Activated naive CD8-positive, alpha-beta T cell (primary cell): ENCODE results near the gene DUSP10.

ENCODE experiments used
- H3K27ac Mint-ChIP-seq: one replicate; pipeline ENCODE4 v1.8.0; 2021; ENCODE audit warnings: mixed read lengths
- H3K27me3 Mint-ChIP-seq: one replicate; pipeline ENCODE4 v1.8.0; 2021; ENCODE audit warnings: mixed read lengths
- H3K36me3 Mint-ChIP-seq: one replicate; pipeline ENCODE4 v1.8.0; 2021; ENCODE audit warnings: mixed read lengths
- H3K4me1 Mint-ChIP-seq: one replicate; pipeline ENCODE4 v1.8.0; 2021; ENCODE audit warnings: low read depth, mixed read lengths
- H3K4me3 Mint-ChIP-seq: one replicate; pipeline ENCODE4 v1.8.0; 2021; ENCODE audit warnings: mild to moderate bottlenecking, mixed read lengths
- H3K9me3 Mint-ChIP-seq: one replicate; pipeline ENCODE4 v1.8.0; 2021; ENCODE audit warnings: low read depth, mixed read lengths

Gene DUSP10

DNA sequence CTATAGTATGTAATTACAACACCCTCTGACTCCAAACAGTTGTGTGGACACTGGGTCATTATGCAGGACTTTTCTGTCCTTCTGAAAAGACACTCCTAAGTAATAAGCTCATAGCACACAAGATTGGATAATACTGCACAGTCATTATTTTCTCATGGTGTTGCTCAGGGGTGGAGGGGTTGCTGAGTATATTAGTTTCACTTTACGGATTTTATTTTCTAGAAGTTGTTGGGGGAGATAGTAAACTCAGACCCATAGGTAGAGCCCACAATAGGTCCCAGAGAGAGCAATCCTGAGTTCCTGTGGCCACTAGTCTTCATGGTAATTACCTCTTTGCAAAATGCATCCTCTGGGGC, 53.4 kb downstream of the DUSP10 start:
- Mint-ChIP-seq H3K27me3 (no peaks in the 10 kb centered on the region), H3K4me3 (no peak overlapping the region), H3K36me3 (peaks cover 4% of the 10 kb centered on the region), H3K4me1 (no peaks in the 10 kb centered on the region), H3K27ac (no peak overlapping the region), H3K9me3 (peaks cover 4% of the 10 kb centered on the region)

DNA sequence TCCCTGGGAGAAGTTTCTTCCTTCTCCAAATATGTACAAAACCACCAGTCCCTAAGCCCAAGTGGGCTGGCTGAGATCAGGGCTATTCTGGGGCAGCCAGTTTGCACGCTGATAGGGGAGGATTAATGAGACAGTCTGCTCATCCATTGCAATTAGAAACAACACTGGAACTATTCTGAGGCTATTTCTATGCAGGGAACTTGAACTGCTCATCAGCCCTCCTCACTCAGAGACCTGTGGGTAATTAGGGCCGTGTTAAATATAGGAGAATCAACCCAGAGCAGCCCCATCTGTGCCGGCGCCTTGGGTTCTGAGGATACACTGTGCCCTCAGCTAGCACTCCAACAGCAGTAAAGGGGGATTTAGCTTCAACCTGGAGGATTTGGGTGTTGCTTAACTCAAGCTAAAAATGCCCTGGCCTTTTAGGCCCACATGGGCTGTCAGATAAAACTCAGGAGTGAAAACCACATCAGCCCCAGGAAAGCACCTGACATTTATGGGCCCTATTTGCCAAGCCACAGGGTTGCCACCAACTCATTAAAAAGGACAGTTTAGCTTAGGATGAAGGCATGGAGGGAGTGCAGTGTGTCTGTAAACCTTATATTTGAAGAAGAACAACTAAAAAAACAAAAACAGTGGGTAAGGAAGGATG, 53.9 kb downstream of the DUSP10 start:
- Mint-ChIP-seq H3K27me3 (no peaks in the 10 kb centered on the region), H3K27ac (no peak overlapping the region), H3K4me3 (no peak overlapping the region), H3K4me1 (no peaks in the 10 kb centered on the region), H3K36me3 (peaks cover 4% of the 10 kb centered on the region), H3K9me3 (no peaks in the 10 kb centered on the region)

DNA sequence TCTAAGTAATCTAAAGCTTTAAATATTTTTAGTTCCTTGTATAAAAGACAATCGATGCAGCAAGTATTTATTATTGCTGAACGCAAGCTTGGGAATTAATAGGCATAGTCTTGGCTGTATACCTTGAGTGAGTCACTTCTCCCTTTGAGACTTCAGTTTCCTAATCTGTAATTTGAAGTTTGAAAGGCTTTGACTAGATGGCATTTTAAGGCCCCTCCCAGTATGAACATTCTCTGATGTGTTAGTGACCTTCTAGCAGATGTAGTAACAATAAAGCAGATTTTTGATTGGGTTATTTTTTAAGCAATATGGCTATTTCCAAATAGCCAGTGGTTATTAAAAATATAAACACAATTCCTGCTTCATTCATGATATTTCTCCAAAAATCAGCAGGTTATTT, 58.2 kb downstream of the DUSP10 start:
- H3K4me3 Mint-ChIP-seq, result no peak overlapping the region
- H3K9me3 Mint-ChIP-seq, result peaks cover 8% of the 10 kb centered on the region
- H3K4me1 Mint-ChIP-seq, result peaks cover 3% of the 10 kb centered on the region

DNA sequence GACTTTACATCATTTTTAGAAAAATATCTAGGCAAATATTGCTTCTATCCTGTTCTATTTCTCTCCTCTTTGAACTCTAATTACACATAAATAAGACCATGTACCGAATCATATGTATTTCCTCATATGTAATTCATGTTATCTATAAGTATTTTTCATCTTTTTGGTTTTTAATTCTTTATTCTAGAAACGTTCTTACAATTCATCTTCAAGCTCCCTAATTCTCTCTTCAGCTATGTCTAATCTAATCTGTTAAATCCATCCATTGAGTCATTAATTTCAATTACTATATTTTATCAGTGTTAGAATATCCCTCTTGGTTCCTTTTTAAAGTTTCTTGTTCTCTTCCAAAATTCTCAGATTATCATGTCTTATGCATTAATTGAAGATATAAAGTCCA, 61.8 kb downstream of the DUSP10 start:
- H3K4me3 Mint-ChIP-seq, result no peak overlapping the region
- H3K36me3 Mint-ChIP-seq, result peaks cover 4% of the 10 kb centered on the region
- H3K4me1 Mint-ChIP-seq, result peaks cover 10% of the 10 kb centered on the region
- no peaks in the 10 kb centered on the region for H3K27me3 Mint-ChIP-seq
- H3K27ac Mint-ChIP-seq, result no peak overlapping the region
- peaks cover 8% of the 10 kb centered on the region for H3K9me3 Mint-ChIP-seq

More for the DNA sequence above, 58.2 kb downstream of the DUSP10 start:
- peaks cover 4% of the 10 kb centered on the region for H3K36me3 Mint-ChIP-seq
- H3K27ac Mint-ChIP-seq, result no peak overlapping the region
- no peaks in the 10 kb centered on the region for H3K27me3 Mint-ChIP-seq

DNA sequence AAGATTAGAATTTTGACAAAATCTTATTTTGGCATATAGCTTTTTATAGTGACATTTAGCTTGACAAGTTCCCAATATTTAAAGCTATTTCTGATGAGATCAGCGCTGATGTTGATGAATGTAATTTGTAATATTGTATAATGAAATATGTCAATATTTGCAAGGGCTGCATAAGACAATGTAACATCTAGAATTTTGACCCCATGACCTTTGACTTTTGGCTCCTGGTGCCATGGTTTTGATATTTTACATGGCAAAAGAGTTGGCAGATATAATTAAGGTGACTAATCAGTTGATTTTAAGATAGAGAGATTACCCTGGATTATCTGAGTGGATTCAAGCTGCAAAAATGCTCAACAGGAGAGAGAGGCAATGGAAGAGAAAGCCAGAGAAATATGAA, 63.9 kb downstream of the DUSP10 start:
- Mint-ChIP-seq H3K4me3 (no peak overlapping the region), H3K27me3 (no peaks in the 10 kb centered on the region), H3K9me3 (peaks cover 8% of the 10 kb centered on the region), H3K36me3 (no peaks in the 10 kb centered on the region), H3K4me1 (peaks cover 10% of the 10 kb centered on the region), H3K27ac (no peak overlapping the region)

DNA sequence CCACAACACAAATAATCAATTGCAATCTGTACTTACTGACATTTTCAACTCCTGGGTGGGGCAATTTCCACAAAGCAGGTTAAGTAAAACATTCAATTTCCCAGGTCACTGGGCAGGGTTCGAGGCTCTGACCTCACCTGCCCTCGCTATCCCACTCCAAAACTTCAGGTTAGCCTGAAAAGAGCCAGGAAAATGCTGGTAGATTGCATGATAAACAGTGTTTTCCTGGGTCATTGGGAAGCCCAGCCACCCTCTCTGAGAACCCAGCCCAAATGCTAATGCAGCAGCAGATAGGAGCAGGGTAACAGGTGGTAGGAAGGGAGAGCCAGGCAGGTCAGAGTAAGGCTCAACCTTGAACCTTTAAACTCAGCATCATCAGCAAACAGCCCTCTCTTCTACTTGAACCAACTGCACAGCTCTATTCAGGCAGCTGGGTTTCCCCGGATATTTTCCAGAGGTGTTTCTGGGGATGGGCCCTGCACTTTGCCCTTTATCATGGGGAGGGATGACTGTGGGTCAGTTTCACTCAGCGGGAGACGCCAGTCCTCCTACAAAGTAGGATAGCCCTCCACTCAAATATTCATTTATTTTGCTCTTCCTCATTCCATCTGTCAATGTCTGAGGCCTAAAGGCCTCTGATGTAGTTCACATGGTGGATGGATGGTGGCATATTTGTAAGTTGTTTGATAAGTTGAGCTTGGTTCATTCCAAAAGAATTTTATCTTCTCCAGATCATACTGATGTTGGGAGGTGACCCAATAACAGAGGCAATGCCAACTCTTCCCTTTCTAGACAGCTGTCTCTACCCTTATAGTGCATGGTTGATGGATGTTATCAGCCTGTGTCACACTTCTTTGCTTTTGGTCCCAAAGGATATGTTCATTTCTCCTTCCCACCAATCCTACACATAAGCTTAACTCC, 65.7 kb downstream of the DUSP10 start:
- Mint-ChIP-seq H3K27ac (no peak overlapping the region), H3K27me3 (no peaks in the 10 kb centered on the region), H3K36me3 (no peaks in the 10 kb centered on the region), H3K4me1 (peaks cover 10% of the 10 kb centered on the region), H3K9me3 (peaks cover 8% of the 10 kb centered on the region), H3K4me3 (no peak overlapping the region)

DNA sequence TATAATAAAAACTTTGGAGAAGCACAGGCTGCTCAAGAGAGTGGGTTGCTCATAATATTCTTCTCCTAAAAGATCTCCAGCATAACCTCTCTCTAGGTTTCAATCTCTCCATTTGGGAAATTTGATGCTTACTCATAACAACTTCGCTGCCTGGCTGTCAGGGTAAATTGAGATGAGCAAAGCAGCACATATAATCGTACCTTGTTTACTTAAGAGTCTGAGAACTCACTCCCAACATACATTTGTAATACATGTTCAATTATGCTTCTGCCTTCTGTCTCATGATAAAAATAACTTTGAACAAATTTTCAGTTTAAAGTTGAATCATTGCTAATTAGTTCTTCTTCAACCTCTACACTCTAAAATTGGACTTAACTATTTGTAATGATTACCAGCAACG, 68.9 kb downstream of the DUSP10 start:
- H3K36me3 Mint-ChIP-seq, result no peaks in the 10 kb centered on the region
- no peak overlapping the region for H3K27ac Mint-ChIP-seq
- peaks cover 2% of the 10 kb centered on the region for H3K4me1 Mint-ChIP-seq
- no peak overlapping the region for H3K4me3 Mint-ChIP-seq
- peaks cover 9% of the 10 kb centered on the region for H3K27me3 Mint-ChIP-seq
- no peaks in the 10 kb centered on the region for H3K9me3 Mint-ChIP-seq

DNA sequence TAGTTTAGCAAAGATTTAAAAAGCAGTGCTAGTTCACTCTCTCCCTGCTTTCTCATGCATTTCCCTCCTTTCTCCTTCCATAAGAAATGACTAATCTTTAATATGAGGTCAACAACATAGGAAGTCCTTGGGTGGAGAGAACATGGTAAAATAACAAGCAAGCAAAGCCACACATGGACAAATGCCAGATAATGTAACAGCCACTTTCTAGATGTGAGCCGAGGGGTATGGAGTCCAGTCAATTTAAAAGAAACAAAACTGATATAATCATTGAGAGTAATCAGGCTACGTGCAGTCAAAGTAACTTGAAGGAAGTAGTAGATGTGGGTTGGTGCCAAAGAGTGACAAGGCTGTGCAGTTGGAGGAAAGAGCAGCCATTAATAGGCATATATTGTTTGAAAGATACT, 69.6 kb downstream of the DUSP10 start:
- Mint-ChIP-seq H3K4me3 (no peak overlapping the region), H3K36me3 (no peaks in the 10 kb centered on the region), H3K9me3 (no peaks in the 10 kb centered on the region), H3K27ac (no peak overlapping the region), H3K4me1 (no peaks in the 10 kb centered on the region), H3K27me3 (peaks cover 10% of the 10 kb centered on the region)

DNA sequence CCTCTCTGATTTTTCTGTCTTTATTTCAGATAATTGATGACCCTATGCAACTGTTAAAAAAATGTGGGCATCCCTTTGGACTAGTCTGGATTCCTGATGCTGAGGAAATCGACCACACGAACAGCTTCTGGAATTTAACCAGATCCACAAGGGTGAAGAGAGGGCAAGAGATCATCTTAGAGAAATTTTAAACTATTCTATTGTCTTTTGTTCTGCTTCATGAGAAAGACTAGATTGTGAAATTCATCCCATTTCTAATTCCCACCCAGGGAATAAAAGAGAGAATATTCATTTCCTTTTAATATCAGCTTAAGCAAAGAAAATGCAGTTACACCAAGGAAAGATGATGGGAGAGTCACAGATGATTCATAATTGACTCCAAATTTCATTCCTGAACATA, 71.8 kb downstream of the DUSP10 start:
- H3K27me3 Mint-ChIP-seq, result peaks cover 12% of the 10 kb centered on the region
- no peak overlapping the region for H3K27ac Mint-ChIP-seq
- no peaks in the 10 kb centered on the region for H3K9me3 Mint-ChIP-seq
- H3K4me3 Mint-ChIP-seq, result no peak overlapping the region
- no peaks in the 10 kb centered on the region for H3K4me1 Mint-ChIP-seq
- H3K36me3 Mint-ChIP-seq, result no peaks in the 10 kb centered on the region

DNA sequence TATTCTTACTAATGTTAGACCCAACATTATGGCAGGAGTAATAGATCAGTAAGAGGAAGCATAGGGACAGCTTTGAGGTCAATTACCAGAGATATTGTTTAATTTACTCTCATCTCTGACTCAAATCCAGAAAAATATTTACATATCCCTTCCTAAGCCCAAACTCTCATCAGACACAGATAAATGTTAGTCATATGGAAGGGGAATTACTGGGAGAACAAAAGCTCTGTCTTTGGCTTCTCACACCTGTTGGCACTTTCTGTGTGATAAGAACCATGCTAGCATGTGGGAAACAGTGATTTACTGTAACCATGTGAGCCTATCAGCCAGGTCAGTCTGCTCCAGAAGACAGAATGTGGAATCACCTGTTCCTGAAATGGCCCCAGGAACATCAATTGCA, 72.4 kb downstream of the DUSP10 start:
- Mint-ChIP-seq H3K36me3 (no peaks in the 10 kb centered on the region), H3K9me3 (no peaks in the 10 kb centered on the region), H3K4me1 (no peaks in the 10 kb centered on the region), H3K4me3 (no peak overlapping the region), H3K27me3 (peaks cover 12% of the 10 kb centered on the region), H3K27ac (no peak overlapping the region)

DNA sequence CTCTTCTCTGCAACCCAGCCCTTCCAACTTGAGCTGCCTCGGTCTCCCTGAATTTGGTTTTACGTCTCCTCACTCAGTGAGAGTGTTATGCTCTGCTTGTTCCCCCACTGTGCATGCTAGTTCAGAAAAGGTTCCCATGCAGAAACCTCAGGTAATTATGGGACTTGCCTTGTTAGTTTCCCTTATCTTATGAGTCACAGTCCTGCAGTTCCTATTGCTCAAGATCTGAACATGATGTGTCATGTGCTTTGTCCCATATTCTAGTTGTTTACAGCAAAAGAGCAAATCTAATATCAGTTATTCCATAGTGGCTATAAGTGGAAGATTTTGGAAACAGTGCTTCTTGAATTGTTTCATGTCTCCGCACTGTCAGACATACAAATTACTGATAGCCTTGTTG, 74.4 kb downstream of the DUSP10 start:
- H3K36me3 Mint-ChIP-seq, result no peaks in the 10 kb centered on the region

DNA sequence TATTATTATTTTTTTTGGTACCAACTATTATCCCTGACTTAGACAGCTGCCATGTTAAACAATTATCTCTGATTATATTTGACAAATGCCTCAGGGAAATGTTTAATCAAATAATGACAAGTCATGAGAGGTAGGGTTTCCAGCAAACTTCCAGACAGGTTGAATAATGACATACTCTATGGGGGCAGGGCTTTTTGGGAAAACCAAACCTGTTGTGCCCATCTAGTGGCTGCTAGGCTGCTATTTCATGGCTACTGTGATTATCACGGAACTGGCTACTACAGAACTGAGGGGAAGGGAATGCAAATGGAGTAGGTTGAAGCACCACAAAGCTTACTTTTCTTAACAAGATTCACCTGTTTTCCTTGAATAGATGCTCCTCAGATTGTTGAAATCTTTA, 77.6 kb downstream of the DUSP10 start:
- H3K27me3 Mint-ChIP-seq, result peaks cover 7% of the 10 kb centered on the region
- no peaks in the 10 kb centered on the region for H3K4me1 Mint-ChIP-seq
- no peak overlapping the region for H3K27ac Mint-ChIP-seq
- H3K4me3 Mint-ChIP-seq, result no peak overlapping the region
- H3K9me3 Mint-ChIP-seq, result peaks cover 4% of the 10 kb centered on the region
- H3K36me3 Mint-ChIP-seq, result no peaks in the 10 kb centered on the region

More for the DNA sequence above, 74.4 kb downstream of the DUSP10 start:
- H3K4me1 Mint-ChIP-seq, result no peaks in the 10 kb centered on the region
- no peak overlapping the region for H3K4me3 Mint-ChIP-seq
- H3K27me3 Mint-ChIP-seq, result peaks cover 12% of the 10 kb centered on the region
- peaks cover 4% of the 10 kb centered on the region for H3K9me3 Mint-ChIP-seq
- no peak overlapping the region for H3K27ac Mint-ChIP-seq

DNA sequence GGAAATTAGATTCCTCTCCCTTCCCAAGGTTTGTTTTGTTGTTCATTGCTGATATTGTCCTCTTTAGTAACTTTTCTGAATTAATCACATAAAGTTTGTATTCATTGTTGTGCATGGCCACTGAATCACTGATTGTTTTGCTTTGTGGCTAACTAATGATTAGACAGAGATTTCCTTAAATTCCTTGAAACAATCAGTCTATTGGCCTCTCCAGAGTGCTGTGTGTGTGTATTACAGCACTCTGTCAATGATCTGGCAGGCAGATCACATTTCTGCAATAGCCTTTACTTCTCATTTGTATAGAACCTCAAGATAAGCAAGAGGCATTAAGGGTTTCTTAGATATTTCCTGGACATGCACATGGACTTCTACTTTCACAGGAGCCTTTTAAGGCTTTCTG, 78.6 kb downstream of the DUSP10 start:
- Mint-ChIP-seq H3K4me1 (no peaks in the 10 kb centered on the region), H3K36me3 (no peaks in the 10 kb centered on the region), H3K27me3 (peaks cover 3% of the 10 kb centered on the region), H3K27ac (no peak overlapping the region), H3K4me3 (no peak overlapping the region), H3K9me3 (peaks cover 4% of the 10 kb centered on the region)

DNA sequence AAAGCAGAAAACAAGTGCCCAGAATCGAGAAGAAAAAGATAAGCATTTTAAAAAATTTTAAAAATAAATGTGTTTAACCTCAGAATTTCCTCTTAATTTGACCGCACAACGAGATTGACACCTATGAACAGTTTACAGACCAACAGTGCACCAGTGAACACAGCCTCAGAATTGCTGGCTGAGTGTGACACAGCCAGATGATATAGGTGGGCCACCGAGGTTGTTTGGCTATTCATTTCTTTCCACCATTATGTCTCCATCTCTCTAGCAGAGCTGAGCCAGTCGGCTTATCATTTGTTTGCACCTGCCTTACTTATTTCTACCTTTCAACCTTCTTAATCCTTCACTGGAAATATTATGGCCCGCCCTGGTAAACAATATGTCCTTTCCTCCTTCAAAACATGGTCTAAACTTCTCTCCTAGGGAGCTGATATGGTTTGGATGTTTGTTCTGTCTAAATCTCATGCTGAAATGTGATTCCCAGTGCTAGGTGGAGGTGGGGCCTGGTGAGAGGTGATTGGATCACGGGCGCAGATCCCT, 86.1 kb downstream of the DUSP10 start:
- H3K4me3 Mint-ChIP-seq, result no peak overlapping the region
- H3K4me1 Mint-ChIP-seq, result no peaks in the 10 kb centered on the region
- H3K27ac Mint-ChIP-seq, result no peak overlapping the region
- H3K36me3 Mint-ChIP-seq, result no peaks in the 10 kb centered on the region
- no peaks in the 10 kb centered on the region for H3K27me3 Mint-ChIP-seq
- no peaks in the 10 kb centered on the region for H3K9me3 Mint-ChIP-seq
